Measurements from ENCODE around the gene TXNRD1.
"Not testable (repeated sequence)": the region's sequence is repeated elsewhere in the genome, so short reads cannot be mapped to it uniquely, and the experiment has no call there.

- not testable (repeated sequence) for TF ChIP-seq POLR2A, CTCF (IDR thresholded peaks at IDR 0.05)
Observed at GRCh38 chr12:104218506-104218905, 2.9 kb downstream of the TXNRD1 start.

All from Peyer's patch (tissue), 4 donors.